K562 (cell line): ENCODE results near the gene SERPING1. TPM values are rescaled to one million over a fixed set of nuclear protein-coding genes. Genes with fewer than 3 reads are reported as not detected.

ENCODE experiments used
- HNRNPL ChIP-seq: fragments of 200-400 bp; formaldehyde crosslinking; IDR thresholded peaks from 2 replicates; pipeline ENCODE4 v1.6.1; 2017; ENCODE audit warnings: low read depth, mild to moderate bottlenecking, low read length
- MGA ChIP-seq: fragments of 450-650 bp; IDR thresholded peaks from 2 replicates; pipeline ENCODE4 v1.6.1; 2016; ENCODE audit warnings: mild to moderate bottlenecking, moderate library complexity
- NCOA6 ChIP-seq: fragments of 450-650 bp; IDR thresholded peaks from 2 replicates; pipeline ENCODE4 v1.6.1; 2017; ENCODE audit warnings: mild to moderate bottlenecking
- NFATC3 ChIP-seq: fragments of 450-650 bp; IDR thresholded peaks from 2 replicates; pipeline ENCODE4 v1.6.1; 2017; ENCODE audit warnings: mild to moderate bottlenecking
- SOX6 ChIP-seq: fragments of 450-650 bp; IDR thresholded peaks from 2 replicates; pipeline ENCODE4 v1.6.1; 2014; ENCODE audit warnings: mild to moderate bottlenecking
- polyA plus RNA-seq, 8 experiments: library from polyadenylated mRNA; depleted of rRNA in 4 of 8; stranded (reverse) in 5 of 8; unstranded in 3 of 8; fragments of >200 nt; fragmentation: Nextera tagmentation in 2 of 8; fragmentation: Illumina TruSeq in 1 of 8; extraction: Ambion mirVana in 2 of 8; extraction: Trizol in 1 of 8; gene quantifications; 2 replicates each; pipeline versions ENCODE4 v1.2.1 to v1.2.3, GENCODE V29; 2011 to 2014; ENCODE audit warnings: inconsistent platforms in 1 of 8, missing spikeins in 1 of 8
- total RNA-seq, 7 experiments: library from RNA; depleted of rRNA in 6 of 7; stranded (reverse); fragments of >200 nt in 6 of 7; fragmentation: Illumina TruSeq in 2 of 7; extraction: Trizol in 2 of 7; gene quantifications; 2 replicates each; pipeline versions ENCODE4 v1.2.1 to v1.2.3, GENCODE V29; 2011 to 2021; ENCODE audit warnings: low replicate concordance in 1 of 7
- TF ChIP-seq, protein P1 (sequence below), 2 experiments: fragments of 450-650 bp; IDR thresholded peaks; 2 replicates each; pipeline ENCODE4 v1.6.1; 2016; ENCODE audit warnings: mild to moderate bottlenecking in 2 of 2, borderline replicate concordance in 1 of 2, low read depth in 1 of 2, moderate library complexity in 1 of 2

The SERPING1 gene
- total and polyA plus RNA-seq, 9 of the 15 experiments (the other 6 are each of a cell fraction or from before 2014, with no cell fraction given): 0.10 to 1.00 (median 0.21) TPM; not detected in 2

GRCh38 chr11:57657194-57658022 is 59.9 kb downstream of the SERPING1 start, which contains the start of gene CLP1 (continued):
- TF ChIP-seq, protein P1, sequence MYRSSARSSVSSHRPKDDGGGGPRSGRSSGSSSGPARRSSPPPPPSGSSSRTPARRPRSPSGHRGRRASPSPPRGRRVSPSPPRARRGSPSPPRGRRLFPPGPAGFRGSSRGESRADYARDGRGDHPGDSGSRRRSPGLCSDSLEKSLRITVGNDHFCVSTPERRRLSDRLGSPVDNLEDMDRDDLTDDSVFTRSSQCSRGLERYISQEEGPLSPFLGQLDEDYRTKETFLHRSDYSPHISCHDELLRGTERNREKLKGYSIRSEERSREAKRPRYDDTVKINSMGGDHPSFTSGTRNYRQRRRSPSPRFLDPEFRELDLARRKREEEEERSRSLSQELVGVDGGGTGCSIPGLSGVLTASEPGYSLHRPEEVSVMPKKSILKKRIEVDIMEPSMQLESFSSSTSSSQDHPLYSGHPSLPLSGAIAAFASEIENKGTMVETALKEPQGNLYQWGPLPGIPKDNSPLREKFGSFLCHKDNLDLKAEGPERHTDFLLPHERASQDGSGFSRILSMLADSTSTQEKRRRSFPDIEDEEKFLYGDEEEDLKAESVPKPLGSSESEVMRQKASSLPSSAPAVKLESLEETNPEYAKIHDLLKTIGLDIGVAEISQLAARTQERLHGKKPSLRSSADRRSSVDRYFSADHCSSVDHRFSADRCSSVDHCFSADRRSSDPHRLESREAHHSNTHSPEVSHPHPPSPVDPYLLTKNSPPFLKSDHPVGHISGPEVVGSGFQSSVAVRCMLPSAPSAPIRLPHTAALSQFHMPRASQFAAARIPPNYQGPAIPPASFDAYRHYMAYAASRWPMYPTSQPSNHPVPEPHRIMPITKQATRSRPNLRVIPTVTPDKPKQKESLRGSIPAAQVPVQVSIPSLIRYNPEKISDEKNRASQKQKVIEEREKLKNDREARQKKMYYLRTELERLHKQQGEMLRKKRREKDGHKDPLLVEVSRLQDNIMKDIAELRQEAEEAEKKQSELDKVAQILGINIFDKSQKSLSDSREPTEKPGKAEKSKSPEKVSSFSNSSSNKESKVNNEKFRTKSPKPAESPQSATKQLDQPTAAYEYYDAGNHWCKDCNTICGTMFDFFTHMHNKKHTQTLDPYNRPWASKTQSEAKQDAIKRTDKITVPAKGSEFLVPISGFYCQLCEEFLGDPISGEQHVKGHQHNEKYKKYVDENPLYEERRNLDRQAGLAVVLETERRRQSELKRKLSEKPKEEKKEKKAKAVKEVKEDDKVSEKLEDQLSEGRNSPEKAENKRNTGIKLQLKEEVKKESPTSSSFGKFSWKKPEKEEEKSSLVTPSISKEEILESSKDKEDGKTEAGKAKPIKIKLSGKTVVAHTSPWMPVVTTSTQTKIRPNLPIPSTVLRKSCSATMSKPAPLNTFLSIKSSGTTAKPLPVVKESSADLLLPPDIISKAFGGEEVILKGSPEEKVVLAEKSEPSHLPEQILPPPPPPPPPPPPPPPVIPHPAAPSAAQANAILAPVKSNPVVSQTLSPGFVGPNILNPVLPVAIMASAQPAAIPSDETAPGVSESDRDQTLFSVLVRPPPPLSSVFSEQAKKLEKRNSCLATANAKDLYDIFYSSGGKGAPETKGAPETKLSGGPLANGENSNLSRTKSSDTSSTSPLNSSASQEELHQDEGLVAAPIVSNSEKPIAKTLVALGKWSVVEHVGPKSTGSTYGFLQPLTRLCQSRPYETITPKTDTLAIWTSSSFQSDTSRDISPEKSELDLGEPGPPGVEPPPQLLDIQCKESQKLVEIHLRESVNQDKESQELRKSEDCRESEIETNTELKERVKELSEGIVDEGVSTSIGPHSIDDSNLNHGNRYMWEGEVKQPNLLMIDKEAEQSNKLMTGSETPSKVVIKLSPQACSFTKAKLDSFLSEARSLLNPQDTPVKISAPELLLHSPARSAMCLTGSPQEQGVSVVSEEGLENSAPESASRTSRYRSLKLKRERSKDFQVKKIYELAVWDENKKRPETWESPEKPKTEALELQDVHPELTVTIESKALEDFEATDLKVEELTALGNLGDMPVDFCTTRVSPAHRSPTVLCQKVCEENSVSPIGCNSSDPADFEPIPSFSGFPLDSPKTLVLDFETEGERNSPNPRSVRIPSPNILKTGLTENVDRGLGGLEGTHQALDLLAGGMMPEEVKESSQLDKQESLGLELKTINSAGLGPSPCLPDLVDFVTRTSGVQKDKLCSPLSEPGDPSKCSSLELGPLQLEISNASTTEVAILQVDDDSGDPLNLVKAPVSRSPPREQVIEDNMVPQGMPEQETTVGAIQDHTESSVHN (IDR thresholded peaks at IDR 0.05; ENCODE audit: borderline replicate concordance in 1 of 2, low read depth in 1 of 2): no peak
- TF ChIP-seq SOX6 (peak; percentile 92), MGA (peak; percentile 80), NCOA6 (no peak), NFATC3 (no peak), HNRNPL (no peak)
